NCI-H446 (cell line): ENCODE measurements around the gene GTF2IRD1.
"Not testable (repeated sequence)": the region's sequence is repeated elsewhere in the genome, so short reads cannot be mapped to it uniquely, and the experiment has no call there.

Experiments
- DNase-seq, 2 experiments: peaks; one replicate each; lab custom pipeline; 2025; lab: John Stamatoyannopoulos, UW

Gene GTF2IRD1

GRCh38 chr7:74590813-74591212, 137.1 kb downstream of the GTF2IRD1 start:
- DNase-seq: no peak

- DNase-seq: no peak
Measured at GRCh38 chr7:74598558-74598957, 144.9 kb downstream of the GTF2IRD1 start.

- DNase-seq: no peak
Measured at GRCh38 chr7:74599244-74599643, 145.5 kb downstream of the GTF2IRD1 start.

- DNase-seq: peak in 1 of 2 experiments; percentile 15
Measured at GRCh38 chr7:74604326-74605020, 150.8 kb downstream of the GTF2IRD1 start.

GRCh38 chr7:74606101-74606908, 152.6 kb downstream of the GTF2IRD1 start:
- DNase-seq: peak in 1 of 2 experiments; percentile 3

GRCh38 chr7:74606909-74607510, 153.3 kb downstream of the GTF2IRD1 start:
- DNase-seq: no peak

- DNase-seq: peak in 1 of 2 experiments; percentile 41
Measured at GRCh38 chr7:74612015-74612829, 158.5 kb downstream of the GTF2IRD1 start.

- DNase-seq: no peak
Measured at GRCh38 chr7:74615933-74616780, 162.5 kb downstream of the GTF2IRD1 start.

GRCh38 chr7:74617180-74617744, 163.6 kb downstream of the GTF2IRD1 start:
- DNase-seq: no peak

- DNase-seq: no peak
Measured at GRCh38 chr7:74619235-74619860, 165.6 kb downstream of the GTF2IRD1 start.

- no peak for DNase-seq
Measured at GRCh38 chr7:74622228-74622749, 168.6 kb downstream of the GTF2IRD1 start.

- no peak for DNase-seq
Measured at GRCh38 chr7:74623135-74623534, 169.4 kb downstream of the GTF2IRD1 start.

- DNase-seq: no peak
Measured at GRCh38 chr7:74625446-74625845, 171.7 kb downstream of the GTF2IRD1 start.

GRCh38 chr7:74627661-74628411, 174.1 kb downstream of the GTF2IRD1 start:
- DNase-seq: peak in 1 of 2 experiments; percentile 23

- no peak for DNase-seq
Measured at GRCh38 chr7:74632505-74632904, 178.8 kb downstream of the GTF2IRD1 start.

- no peak for DNase-seq
Measured at GRCh38 chr7:74633451-74633921, 179.8 kb downstream of the GTF2IRD1 start.

GRCh38 chr7:74637745-74638144, 184.0 kb downstream of the GTF2IRD1 start:
- no peak for DNase-seq

- not testable (repeated sequence) for DNase-seq
Measured at GRCh38 chr7:74650055-74650454, 196.3 kb downstream of the GTF2IRD1 start.
